HG03095 (cell line): ENCODE results near the gene MIGA2.
"Not testable (repeated sequence)": the region's sequence is repeated elsewhere in the genome, so short reads cannot be mapped to it uniquely, and the experiment has no call there.

Source experiments
- ATAC-seq: cut with Tn5 transposase; IDR thresholded peaks from one replicate; pipeline ENCODE4 v1.9.1; 2021; ENCODE audit warnings: moderate library complexity; ENCODE audit not compliant: unreplicated experiment

The MIGA2 gene, protein sequence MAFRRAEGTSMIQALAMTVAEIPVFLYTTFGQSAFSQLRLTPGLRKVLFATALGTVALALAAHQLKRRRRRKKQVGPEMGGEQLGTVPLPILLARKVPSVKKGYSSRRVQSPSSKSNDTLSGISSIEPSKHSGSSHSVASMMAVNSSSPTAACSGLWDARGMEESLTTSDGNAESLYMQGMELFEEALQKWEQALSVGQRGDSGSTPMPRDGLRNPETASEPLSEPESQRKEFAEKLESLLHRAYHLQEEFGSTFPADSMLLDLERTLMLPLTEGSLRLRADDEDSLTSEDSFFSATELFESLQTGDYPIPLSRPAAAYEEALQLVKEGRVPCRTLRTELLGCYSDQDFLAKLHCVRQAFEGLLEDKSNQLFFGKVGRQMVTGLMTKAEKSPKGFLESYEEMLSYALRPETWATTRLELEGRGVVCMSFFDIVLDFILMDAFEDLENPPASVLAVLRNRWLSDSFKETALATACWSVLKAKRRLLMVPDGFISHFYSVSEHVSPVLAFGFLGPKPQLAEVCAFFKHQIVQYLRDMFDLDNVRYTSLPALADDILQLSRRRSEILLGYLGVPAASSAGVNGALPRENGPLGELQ

DNA sequence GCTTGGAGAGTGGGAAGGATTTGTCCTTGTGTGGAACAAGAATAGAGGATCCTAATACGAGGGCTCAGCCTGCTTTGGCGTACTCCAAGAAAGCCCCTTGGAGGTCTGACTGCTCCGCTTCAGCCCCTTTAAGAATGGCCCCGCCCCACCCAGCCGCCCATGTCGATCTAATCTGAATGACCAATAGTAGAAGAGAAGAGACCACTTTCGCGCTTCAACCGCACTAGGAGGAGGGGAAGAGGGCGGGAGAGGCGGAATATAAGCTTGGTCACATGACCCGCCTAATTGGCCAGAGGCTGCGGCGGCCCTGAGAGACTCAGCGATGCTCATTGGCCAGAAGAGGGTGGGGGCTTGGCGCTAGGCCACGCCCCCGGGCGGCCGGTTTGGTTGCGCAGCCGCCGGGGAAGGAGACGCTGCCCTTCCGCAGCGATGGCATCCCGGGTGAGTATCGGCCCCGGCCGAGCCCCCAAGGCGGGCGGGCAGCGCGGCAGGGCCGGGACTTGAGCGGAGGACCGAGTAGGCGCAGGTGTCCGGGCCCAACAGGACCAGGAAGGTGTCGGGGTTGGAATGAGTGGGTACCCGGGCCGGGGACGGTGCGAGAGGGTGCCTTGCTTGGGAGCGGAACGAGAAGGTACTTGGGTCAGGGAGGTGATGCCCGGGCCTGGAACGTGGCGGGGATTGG is at the start of gene MIGA2:
Gene MIGA2, plus strand, starts transcription at position 386 of the 682 bp plus-strand sequence. CDS start 3,969 bp downstream, outside the sequence.
- peak; percentile 92 for ATAC-seq

DNA sequence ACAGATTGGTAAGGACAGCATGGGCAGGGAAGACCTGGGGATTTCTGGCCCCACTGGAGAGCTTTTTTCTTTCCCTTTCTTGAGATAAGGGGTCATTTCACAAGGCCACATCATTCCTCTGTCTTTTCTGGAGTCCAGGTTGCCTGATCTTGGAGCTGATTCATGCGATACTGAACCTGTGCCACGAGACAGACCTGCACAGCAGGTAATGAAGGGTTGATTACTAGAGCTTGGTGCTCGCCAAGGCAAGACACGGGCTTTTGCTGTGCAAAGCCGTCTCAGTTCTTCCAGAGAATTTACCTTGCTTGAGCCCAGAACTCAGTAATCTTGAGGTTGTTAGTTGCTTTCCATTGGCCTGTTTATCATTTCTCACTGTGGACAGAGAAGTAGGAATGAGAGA is 49.8 kb upstream of the MIGA2 start:
- ATAC-seq = no peak

DNA sequence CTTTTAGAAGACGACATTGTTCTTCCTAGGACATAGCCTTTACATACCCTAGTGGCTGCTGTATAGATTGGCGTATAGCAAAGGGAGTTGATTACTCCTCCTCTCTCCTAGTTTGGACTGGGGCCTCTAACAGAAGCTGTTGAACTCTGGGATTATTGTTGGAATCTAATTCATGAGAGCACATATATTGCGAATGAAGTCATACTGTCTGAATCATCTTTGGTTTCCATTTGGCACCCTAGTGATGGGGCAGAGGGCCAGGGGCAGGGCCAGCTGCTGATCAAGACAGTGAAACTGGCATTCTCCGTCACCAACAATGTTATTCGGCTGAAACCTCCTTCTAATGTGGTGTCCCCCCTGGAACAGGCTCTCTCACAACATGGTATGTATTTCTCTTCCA is 48.6 kb upstream of the MIGA2 start:
- ATAC-seq = no peak

DNA sequence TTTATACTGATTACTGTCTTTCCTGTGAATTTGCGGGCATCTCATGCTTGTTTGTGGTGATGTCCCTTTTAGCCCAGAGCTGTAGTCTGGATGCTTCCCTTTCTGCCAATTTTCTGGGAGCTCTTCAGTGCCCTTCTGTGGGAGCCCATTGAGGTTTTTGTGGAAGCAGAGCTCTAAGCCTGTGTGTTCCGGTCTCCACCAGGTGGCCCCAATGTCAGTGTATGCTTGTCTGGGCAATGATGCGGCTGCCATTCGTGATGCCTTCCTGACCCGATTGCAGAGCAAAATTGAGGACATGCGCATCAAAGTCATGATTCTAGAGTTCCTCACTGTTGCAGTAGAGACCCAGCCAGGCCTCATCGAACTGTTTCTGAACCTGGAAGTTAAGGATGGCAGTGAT is 43.4 kb upstream of the MIGA2 start:
- ATAC-seq = no peak

DNA sequence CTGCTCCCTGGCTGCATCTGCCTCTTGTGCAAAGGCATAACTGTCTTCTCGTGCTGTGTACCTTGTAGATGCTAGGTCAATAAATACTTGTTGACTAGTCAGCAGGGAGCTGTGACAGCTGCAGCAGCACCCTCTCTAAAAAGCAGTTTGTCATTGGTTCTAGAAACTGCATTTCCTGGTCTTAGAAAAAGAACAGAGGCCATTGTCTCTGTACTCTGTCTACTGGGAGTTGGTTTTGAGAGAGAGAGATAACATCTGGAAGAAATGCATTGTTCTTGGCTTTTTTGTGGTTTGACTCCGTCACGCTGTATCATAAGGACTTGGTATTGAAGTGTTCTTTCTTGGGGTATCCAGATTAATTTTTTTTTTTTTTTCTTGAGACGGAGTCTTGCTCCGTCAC is 40.6 kb upstream of the MIGA2 start:
- no peak for ATAC-seq

DNA sequence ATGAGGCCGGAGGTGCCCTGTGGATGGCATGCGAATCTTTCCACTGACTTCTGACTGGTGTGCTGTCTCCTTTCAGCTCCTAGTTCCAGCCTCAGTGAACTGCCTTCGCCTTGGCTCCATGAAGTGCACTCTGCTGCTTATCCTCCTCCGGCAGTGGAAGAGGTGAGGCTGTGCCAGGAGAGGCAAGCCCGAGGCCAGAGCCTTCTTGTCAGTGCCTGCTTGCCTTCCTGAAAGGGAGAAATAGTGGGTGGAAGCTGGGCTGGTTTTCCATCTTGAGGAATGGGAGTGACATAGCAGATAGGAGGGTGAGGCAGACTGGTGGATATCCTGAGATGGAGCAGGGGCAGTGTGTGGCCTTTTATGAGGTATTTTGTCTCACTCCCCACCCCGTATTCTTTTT is 38.0 kb upstream of the MIGA2 start:
- no peak for ATAC-seq

DNA sequence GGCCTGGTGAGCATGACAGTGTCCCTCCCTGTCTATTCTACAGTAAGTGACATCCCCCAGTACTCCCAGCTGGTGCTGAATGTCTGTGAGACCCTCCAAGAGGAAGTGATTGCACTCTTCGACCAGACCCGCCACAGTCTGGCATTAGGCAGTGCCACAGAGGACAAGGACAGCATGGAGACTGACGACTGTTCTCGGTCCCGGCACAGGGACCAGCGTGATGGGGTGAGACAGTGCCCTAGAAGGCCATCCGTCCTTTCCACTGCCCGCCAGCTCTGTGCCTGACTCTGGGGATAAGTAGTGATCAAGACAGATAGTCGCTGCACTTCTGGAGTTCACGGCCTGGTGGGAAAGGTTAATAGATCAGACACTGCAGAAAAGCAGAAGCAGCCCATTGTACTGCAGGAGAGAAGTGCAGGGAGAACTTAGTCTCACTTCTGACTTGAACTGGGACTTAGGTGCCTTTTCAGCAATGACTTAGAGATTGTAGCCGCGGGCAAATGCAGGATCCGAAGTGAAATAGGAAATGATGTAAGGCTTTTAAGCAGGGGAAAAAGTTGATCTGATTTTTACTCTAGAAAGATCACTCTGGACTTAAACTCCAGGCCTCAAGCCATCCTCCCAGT is 36.7 kb upstream of the MIGA2 start:
- no peak for ATAC-seq

DNA sequence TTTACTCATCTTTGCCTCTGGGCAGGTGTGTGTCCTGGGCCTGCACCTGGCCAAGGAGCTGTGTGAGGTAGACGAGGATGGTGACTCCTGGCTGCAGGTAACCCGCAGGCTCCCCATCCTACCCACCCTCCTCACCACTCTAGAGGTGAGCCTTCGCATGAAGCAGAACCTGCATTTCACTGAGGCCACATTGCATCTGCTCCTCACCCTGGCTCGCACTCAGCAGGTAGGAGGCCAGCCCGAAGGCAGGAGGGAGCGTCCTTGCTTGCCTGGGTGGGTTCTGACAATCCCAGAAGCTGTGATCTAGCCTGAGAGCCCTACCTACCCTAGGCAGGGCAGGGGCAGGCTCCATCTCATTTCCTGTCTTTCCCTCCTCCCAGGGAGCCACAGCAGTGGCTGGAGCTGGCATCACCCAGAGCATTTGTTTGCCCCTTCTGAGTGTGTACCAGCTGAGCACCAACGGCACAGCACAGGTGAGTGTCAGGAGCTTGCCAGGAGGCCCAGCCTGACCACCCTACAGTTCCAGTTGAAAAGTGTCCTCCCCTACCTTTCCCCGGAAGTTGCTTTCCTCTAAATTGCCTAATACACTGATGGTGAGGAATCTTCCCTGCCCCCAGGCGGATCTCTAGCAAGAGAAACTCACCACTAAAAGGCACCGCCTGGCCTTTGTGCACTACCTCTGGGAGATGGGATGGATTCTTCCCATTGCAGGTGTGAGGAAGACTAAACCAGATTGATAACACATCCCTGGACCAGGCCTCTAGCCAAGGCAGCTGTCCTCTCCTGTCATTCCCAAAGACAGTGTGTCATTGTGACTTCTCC is 34.7 kb upstream of the MIGA2 start:
- ATAC-seq = no peak

DNA sequence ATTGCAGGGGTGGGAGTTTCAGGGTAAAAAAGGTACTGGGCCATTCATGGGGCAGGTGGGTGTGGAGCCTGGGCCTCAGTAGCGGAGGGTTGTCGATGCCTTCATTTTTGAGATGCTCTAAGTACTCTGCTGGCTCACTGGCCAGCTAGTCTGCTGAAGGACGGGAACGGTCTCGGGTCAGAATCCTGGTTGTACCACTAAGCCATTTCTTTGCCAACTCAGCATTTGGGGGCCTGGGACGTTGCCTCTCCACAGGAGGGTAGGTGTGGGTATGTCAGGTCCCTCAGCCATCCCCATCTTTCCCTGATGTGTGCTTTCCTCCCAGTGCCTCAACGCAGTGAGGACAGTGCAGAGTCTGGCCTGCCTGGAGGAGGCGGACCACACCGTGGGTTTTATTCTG is 33.4 kb upstream of the MIGA2 start:
- ATAC-seq = no peak

DNA sequence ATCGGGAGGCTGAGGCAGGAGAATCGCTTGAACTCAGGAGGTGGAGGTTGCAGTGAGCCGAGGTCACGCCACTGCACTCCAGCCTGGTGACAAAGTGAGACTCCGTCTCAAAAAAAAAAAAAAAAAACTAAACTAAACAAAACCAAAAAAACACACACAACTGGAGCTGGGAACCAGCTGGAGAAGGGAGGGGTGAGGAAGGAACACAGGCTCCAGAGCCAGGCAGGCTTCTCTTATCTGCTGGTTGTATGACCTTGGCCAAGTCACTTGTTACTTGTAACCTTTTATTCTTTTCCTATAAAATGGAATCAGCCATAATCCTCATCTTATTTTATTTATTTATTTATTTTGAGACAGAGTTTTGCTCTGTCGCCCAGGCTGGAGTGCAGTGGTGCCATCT is 32.3 kb upstream of the MIGA2 start:
- not testable (repeated sequence) for ATAC-seq

DNA sequence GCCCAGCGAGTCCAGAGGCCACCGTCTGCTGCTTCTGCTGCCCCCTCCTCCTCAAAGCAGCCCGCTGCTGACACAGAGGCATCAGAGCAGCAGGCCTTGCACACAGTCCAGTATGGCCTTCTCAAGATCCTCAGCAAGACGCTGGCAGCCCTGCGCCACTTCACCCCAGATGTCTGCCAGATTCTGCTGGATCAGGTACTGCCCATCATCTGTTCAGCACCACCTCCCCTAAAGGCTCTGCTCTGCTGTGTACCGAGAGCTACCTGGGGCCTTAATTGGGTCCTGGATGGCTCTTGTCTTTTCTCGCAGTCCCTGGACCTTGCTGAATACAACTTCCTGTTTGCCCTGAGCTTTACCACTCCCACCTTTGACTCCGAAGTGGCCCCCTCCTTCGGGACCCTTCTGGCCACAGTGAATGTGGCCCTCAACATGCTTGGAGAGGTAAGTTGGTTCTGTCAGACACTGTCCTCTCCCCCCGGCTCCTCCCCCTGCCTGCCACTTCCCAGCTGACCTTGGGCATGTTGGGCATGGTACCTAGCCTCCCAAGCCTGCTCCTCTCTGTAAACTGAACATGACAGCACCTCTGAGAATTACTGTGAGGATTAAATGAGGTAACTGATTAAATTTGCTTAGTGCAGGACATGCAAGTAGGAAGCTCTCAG is 31.0 kb upstream of the MIGA2 start:
- no peak for ATAC-seq

DNA sequence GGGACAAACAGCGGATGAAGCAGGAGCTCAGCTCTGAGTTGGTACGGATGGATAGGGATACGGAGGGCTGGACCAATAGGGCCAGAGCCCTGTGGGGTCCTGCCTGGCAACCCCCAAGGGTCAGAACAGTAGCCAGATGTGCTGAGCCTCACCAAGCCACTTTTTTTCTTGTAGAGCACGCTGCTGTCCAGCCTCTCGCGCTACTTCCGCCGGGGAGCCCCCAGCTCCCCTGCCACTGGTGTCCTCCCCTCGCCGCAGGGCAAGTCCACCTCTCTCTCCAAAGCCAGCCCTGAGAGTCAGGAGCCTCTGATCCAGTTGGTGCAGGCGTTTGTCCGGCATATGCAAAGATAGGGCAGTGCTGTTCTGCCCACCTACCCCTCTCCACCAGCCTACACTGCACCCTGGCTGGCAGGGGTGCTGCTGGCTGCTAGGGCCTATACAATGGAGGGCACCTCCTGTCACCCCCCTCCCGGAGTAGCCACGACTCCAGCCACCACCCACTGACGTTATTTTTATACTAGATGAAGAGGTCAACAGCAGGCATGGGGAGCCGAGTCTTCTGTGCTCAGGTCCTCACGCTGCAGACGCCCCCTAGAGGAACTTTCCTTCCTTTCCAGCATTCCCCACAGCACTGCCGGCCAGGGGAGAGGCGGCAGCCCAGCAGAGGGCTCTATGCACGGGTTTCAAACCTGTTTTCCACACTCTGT is 29.9 kb upstream of the MIGA2 start:
- no peak for ATAC-seq

DNA sequence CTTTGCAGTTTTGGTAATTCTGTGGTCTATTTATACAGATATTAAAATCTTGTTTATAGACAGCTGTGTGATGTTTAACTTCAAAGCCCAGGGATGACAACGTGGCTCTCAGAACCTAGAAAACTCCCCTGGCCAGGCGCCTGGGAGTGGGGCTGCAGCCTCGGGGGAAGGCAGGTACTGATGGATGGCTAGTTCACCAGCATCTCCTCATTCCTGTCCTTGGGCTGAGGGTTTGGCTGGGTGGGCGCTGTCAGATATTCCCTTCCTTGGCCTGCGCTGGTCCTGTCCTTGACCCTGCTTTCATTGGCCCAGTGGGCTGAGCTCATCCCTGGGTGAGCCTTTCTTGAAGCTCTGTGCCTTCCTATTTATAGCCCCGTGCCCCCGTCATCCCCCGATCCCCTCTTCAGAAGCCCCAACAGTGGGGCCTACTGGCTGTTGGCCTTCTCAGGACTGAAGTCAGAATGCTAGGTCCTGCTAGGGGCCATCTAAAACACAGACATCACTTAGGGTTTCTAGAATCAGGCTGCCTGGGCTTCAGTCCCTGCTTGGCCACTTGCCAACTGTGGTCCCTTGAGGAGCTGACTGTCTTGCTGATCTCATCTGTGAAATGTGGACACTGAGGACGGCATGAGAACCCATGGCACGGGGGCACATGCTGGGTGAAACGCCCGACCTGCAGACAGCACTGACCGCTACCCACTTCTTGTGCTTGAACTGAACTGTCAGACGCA is 29.2 kb upstream of the MIGA2 start:
- ATAC-seq = no peak

DNA sequence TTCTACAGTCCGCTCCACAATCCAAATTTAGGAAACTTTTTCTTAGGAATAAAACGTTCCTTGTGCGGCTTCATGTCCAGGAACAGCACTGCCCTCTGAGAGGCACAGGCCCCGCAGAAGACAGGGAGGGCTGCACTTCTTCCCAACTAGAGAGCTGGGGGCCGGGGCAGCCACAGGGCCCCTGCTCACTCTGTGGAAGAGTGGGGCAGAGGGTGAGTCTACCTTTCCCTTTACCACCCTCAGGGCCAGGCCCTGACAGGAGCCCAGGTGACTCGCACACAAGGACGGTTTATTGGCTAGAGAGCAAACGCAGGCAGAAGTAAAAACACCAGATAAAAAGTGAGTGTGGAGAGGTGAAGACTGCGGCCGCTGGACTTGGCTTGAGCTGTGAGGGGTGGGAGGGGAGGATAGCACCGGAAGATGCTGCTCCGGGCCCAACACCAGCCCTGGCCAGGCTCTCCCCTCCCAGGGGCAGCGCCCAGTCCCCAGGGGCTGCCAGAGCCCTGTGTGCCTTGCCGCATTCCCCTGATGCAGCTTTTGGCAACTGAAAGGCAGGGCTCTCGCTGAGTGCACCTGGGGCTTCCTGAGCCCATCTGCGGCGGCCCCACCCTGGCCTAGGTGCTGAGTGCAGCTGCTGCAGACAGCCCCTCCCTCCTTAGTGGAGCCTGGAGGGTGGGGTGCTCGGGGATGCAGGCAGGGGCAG is 28.5 kb upstream of the MIGA2 start:
- ATAC-seq = no peak

DNA sequence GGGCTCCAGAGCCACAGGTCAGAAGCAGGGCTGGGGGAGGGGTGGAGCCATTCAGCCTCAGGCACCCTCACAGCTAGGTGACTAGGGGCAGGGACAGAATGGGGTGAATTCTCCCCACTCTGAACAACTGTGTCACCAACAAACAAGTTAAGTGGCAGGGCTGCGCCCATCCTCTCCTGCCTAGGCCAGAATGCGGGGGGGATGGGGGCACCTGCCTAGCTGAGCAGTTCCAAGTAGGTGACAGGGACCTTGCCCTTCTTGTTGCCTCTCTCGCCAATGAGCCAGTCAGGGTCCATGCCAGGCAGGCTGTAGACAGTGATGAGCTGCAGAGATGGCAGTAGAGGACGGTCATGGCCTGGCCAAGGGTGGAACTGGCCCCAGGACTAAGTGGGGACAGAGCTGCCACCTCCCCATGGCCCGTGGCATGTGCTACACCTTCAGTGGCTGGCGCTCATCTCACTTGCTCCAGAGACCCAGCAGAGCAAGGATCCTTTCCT is 27.9 kb upstream of the MIGA2 start:
- ATAC-seq = no peak

DNA sequence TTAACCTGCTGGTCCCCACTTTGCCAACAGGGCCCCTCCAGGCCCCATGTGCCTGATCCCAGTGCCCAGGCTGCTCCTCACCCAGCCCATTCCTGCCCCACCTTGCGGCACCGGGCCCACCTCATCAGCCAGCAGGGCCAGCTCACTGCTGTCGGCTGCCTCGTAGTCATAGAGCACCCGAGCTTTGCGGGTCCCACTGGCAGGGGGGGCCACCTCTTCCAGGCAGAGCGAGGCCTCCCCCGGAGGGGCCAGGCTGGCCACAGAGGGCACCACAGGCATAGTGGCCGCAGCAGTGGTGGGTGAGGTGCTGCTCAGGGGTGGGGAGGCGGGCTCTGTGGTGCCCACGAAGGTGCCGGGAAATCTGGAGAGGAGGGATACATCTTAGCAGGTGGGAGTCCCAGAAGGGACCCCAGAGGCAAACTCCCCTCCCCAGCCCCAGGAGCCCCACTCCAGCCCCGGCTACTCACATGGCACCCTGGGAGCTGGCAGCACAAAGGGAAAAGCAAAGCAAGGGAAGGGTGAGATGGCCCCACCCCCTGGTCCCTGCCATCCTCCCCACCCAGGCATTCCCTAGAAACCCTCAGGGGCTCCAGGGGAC is 27.3 kb upstream of the MIGA2 start:
- ATAC-seq = no peak

DNA sequence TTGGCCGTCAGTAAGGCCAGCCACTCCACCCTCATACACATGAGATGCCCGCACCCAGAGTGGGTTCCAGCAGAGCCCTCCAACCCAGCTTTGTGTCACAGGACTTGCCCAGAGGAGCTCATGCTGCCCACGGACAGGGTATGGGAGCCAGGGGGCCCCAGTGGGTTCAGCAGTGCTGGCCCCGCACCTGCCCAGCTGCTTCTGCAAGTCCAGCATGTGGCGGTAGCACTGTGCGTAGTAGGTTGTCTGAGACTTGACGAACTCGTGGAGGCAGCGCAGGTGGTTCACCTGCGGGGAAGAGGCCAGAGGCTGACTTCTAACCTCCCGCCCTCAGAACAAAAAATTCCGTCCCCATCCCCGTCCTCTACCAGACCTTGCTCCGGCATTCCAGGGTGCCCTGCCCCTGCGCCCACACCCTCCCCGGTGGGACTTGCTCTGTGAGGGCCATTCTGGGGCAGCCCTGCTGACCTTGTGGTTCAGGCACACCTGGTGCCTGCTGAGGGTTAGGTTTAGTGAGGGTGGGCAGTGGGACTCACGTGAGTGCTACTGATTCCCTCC is 26.8 kb upstream of the MIGA2 start:
- no peak for ATAC-seq
